Psoas muscle (tissue), 8 donors: ENCODE results near the gene TMIGD1. TPM values are rescaled to one million over a fixed set of nuclear protein-coding genes. Genes with fewer than 3 reads are reported as not detected.

ENCODE experiments used
- ATAC-seq, 4 donors: fragments of 200-7000 bp; cut with Tn5 transposase; one replicate each; pipeline ENCODE4 v1.9.1; 2020; ENCODE audit warnings: moderate library complexity in 3 of 4, mild to moderate bottlenecking in 2 of 4
- DNase-seq, 2 donors: peaks; one replicate each; pipeline ENCODE4 v3.0.0-alpha.2; 2020
- H3K27ac ChIP-seq: fragments of 200-600 bp; one replicate; pipeline ENCODE4 v1.8.0; 2022
- H3K27me3 ChIP-seq, 3 donors: fragments of 200-600 bp in 1 of 3; one replicate each; pipeline versions ENCODE4 v1.6.1 to v1.8.0; 2013 to 2022; ENCODE audit warnings: low read length in 2 of 3, mild to moderate bottlenecking in 2 of 3, moderate library complexity in 1 of 3; ENCODE audit not compliant: insufficient read depth in 3 of 3
- H3K36me3 ChIP-seq, 2 donors: fragments of 200-600 bp in 1 of 2; one replicate each; pipeline versions ENCODE4 v1.6.1 to v1.8.0; 2013 to 2022; ENCODE audit warnings: low read depth in 1 of 2, mild to moderate bottlenecking in 1 of 2, moderate library complexity in 1 of 2; ENCODE audit not compliant: insufficient read depth in 1 of 2
- H3K4me1 ChIP-seq: fragments of 200-600 bp; one replicate; pipeline ENCODE4 v1.8.0; 2022
- H3K4me3 ChIP-seq: fragments of 200-600 bp; one replicate; pipeline ENCODE4 v1.8.0; 2022; ENCODE audit warnings: mild to moderate bottlenecking
- H3K9me3 ChIP-seq: fragments of 200-600 bp; one replicate; pipeline ENCODE4 v1.8.0; 2022
- WGBS, 3 donors: extraction: QIAGEN DNeasy Blood & Tissue Kit; methylation state at CpG; one replicate each; pipeline versions ENCODE4 v1.1.6 to v1.1.7; 2013; 5-methylcytosine and 5-hydroxymethylcytosine counted together
- intact Hi-C, 2 donors: fragments of 100-400 bp; cut with DNase I; formaldehyde crosslinking; loops; one replicate each; pipeline versions ENCODE4 v1.11.0 to v1.14.2; 2022
- polyA plus RNA-seq, 3 donors: library from polyadenylated mRNA; stranded (reverse); fragments of 200-250 nt; gene quantifications; one replicate each; pipeline ENCODE4 v1.2.3, GENCODE V29; 2013
- total RNA-seq, 4 donors: library from RNA; stranded (reverse); fragmentation: NEBNext Ultra II Directional in 2 of 4; extraction: Animal tissue kit (Norgen Biotek cat#: 25700) in 2 of 4; gene quantifications; one replicate each; pipeline versions ENCODE4 v1.2.1 to v1.2.4, GENCODE V29; 2021 to 2023
- TF ChIP-seq, protein P1 (sequence below): fragments of 200-600 bp; IDR thresholded peaks from one replicate; pipeline ENCODE4 v1.8.0; 2022; ENCODE audit warnings: antibody characterized with exemption
- donor health status: healthy with polysubstance abuse.
- donor health status: DM: no; HTN: no; CAD: no; lungs with moderate emphysema.
- donor health status: Bipolar disorder and iron deficiency.
- donor health status: healthy.
- donor health status: DM: yes; HTN: yes; CAD: no.
- donor health status: DM: no; HTN: no; CAD: no.
- donor health status: DM: no; HTN: no; CAD: no.
- donor health status: DM: yes; HTN: yes; CAD: no.

Gene TMIGD1
- total and polyA plus RNA-seq, 7 donors, result not detected

- TF ChIP-seq, protein P1, sequence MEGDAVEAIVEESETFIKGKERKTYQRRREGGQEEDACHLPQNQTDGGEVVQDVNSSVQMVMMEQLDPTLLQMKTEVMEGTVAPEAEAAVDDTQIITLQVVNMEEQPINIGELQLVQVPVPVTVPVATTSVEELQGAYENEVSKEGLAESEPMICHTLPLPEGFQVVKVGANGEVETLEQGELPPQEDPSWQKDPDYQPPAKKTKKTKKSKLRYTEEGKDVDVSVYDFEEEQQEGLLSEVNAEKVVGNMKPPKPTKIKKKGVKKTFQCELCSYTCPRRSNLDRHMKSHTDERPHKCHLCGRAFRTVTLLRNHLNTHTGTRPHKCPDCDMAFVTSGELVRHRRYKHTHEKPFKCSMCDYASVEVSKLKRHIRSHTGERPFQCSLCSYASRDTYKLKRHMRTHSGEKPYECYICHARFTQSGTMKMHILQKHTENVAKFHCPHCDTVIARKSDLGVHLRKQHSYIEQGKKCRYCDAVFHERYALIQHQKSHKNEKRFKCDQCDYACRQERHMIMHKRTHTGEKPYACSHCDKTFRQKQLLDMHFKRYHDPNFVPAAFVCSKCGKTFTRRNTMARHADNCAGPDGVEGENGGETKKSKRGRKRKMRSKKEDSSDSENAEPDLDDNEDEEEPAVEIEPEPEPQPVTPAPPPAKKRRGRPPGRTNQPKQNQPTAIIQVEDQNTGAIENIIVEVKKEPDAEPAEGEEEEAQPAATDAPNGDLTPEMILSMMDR, result no peak
- Histone ChIP-seq H3K4me1 (no peaks in the 10 kb centered on the region), H3K9me3 (no peaks in the 10 kb centered on the region), H3K4me3 (no peak overlapping the region), H3K36me3 (no peaks in the 10 kb centered on the region), H3K27ac (no peak overlapping the region), H3K27me3 (no peaks in the 10 kb centered on the region)
- WGBS, 3 donors, result 52 to 63% (median 55%) methylated on average over 5 of the region's 5 CpGs
- intact Hi-C loops, result no loop called here
- ATAC-seq (no peak), DNase-seq (no peak)
These were observed 37.3 kb downstream of the TMIGD1 start for GRCh38 chr17:30296499-30297080.

- Histone ChIP-seq H3K4me3 (peak overlapping the region; percentile 86), H3K27me3 (no peaks in the 10 kb centered on the region), H3K27ac (peak overlapping the region; percentile 64), H3K36me3 (peaks cover 0 to 29% of the 10 kb centered on the region in 2 donors), H3K9me3 (no peaks in the 10 kb centered on the region), H3K4me1 (peaks cover 15% of the 10 kb centered on the region)
- intact Hi-C loops, result no loop called here
- DNase-seq (no peak), ATAC-seq (peak in 2 of 4 donors; percentile 11 to 23)
- 21 to 24% (median 23%) methylated on average over 17 of the region's 17 CpGs for WGBS, 3 donors
- TF ChIP-seq, protein P1, result no peak
These were observed 41.5 kb downstream of the TMIGD1 start for GRCh38 chr17:30292286-30292858.

- Histone ChIP-seq H3K4me3 (peak within 1 kb of the TSS; percentile 86), H3K36me3 (peaks cover 0 to 36% of the 10 kb centered on the region in 2 donors), H3K9me3 (no peaks in the 10 kb centered on the region), H3K27ac (peak within 1 kb of the TSS; percentile 64), H3K27me3 (no peaks in the 10 kb centered on the region), H3K4me1 (peaks cover 15% of the 10 kb centered on the region)
- TF ChIP-seq, protein P1, result no peak
- 0 to 1% (median 1%) methylated on average over 58 to 88 of the region's 89 CpGs for WGBS, 3 donors
- intact Hi-C loops, result no loop called here
- DNase-seq, result peak; percentile 86 to 89
- peak; percentile 93 to 97 (median 96) for ATAC-seq
These were observed 42.1 kb downstream of the TMIGD1 start, which contains the start of gene BLMH for GRCh38 chr17:30291543-30292285. Gene BLMH (minus strand): TSS chr17:30291944. CDS start chr17:30291819, 125 bp downstream.

GRCh38 chr17:30290696-30291542 lies 42.9 kb downstream of the TMIGD1 start:
- intact Hi-C loops, result no loop called here
- peak; percentile 28 to 59 for DNase-seq
- TF ChIP-seq, protein P1, result no peak

More at GRCh38 chr17:30290696-30291542, 42.9 kb downstream of the TMIGD1 start:
- Histone ChIP-seq H3K27ac (peak overlapping the region; percentile 64), H3K36me3 (peaks cover 0 to 44% of the 10 kb centered on the region in 2 donors), H3K9me3 (no peaks in the 10 kb centered on the region), H3K27me3 (no peaks in the 10 kb centered on the region), H3K4me3 (peak overlapping the region; percentile 86), H3K4me1 (peaks cover 15% of the 10 kb centered on the region)
- ATAC-seq, result peak; percentile 53 to 80 (median 68)
- WGBS, 3 donors, result 4% methylated on average over 22 of the region's 22 CpGs
